Forelimb muscle (tissue), 1 donor: ENCODE measurements around the gene SYDE1. TPM values are rescaled to one million over a fixed set of nuclear protein-coding genes. Genes with fewer than 3 reads are reported as not detected.
A peak's percentile ranks its signal among the peaks of the same experiment; 100 is the strongest.

Experiments
- DNase-seq: peaks from one replicate; pipeline ENCODE4 v3.0.0-alpha.2; 2013; ENCODE audit warnings: low read depth
- polyA plus RNA-seq: library from polyadenylated mRNA; unstranded; fragments of 120-200 nt; gene quantifications from one replicate; pipeline ENCODE4 v1.2.1, GENCODE V29; 2013; ENCODE audit not compliant: insufficient read length

The SYDE1 gene
- polyA plus RNA-seq, 1 donor: 12.7 TPM

DNA sequence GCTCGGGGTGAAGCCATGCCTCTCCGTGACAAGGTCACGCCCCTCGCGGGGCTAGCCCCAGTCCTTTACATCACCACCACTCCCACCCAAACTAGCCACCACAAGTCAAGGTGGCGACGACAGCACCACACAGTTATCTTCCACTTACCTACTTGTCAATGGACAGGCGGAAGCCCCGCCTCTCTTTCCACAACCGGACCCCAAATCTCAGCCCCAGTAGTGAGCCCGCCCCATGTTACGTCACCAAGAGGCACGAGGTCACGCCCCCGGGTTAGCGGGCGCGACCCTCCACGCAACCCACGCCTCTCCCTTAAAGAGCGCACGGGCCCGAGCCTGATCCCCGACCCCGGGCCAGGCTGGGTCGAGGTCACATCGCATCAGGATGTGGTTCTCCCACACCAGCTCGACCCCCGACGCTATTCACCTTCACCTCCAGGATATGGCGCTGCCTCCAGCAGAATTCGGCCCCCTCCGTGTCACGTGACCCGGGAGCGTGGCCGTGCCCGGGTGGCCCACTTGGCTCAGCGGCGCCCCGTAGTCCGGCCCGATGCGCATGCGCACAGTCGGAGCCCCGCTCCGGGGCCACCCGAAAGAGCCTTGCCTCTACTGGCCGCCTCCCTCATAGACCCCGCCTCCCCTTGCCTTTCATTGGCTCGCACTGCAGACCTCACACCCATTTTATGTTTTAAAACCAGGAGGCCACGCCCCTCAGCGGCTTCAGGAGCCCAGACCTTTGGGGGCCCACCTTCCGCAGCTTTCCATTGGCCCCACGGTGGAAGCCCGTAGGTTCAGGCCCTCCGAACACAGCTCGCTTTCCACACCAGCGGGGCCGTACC, 18.2 kb downstream of the SYDE1 start:
- DNase-seq: peak; percentile 89

DNA sequence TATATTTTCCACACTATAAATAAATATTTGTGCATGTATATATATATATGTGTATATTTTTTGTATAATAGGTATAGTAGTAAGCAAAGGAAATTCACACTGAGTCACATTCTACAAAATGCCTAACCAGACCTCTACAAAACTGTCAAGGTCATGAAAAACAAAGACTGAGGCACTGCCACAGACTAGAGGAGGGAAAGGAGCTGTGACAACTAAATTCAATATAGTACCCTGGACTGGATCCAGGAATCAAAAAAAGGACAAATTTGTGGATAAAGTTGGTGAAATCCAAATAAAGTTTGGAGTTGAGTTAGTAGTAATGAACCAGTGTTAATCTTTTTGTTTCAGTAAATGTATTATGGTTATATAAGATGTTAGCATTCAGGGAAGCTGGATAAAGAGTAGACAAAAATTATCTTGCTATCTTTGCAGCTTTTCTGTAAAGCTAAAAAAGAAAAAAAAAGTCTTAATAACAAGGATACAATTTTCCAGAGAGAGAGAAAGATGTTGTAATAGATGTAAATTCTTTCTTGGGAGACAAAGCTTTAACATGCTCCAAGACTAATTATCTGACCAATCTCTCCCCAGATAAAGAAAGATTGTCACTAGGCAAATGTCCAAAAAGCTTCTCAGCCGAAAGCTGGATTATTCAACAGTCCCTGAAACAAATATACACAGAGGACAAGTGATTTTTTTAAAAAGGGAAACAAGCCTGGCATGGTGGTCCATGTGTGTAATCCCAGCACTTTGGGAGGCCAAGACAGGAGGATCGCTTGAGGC, 19.1 kb downstream of the SYDE1 start:
- no peak for DNase-seq

DNA sequence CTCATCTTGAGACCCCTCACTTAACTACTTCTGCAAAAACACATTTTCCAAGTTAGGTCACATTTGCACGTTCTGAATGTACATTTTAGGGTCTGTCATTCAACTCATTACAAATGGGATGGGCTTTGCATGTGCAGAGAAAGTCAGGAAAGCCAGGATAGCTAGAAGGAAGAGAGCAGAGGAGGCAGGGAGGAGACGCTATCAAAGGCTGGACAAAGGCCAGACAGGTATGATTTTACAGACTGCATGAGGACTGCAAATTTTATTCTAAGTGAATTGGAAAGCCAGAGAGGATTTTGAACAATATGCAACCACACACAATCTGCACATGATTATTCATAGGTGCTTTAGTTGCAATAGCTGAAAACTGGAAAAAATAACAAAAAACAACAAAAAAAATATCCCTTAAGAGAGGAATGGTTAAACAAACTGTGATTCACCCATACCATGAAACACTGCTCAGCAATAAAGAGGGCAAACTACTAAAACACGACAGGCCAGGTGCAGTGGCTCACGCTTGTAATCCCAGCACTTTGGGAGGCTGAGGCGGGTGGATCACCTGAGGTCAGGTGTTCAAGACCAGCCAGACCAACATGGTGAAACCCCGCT, 21.1 kb downstream of the SYDE1 start:
- DNase-seq: no peak

DNA sequence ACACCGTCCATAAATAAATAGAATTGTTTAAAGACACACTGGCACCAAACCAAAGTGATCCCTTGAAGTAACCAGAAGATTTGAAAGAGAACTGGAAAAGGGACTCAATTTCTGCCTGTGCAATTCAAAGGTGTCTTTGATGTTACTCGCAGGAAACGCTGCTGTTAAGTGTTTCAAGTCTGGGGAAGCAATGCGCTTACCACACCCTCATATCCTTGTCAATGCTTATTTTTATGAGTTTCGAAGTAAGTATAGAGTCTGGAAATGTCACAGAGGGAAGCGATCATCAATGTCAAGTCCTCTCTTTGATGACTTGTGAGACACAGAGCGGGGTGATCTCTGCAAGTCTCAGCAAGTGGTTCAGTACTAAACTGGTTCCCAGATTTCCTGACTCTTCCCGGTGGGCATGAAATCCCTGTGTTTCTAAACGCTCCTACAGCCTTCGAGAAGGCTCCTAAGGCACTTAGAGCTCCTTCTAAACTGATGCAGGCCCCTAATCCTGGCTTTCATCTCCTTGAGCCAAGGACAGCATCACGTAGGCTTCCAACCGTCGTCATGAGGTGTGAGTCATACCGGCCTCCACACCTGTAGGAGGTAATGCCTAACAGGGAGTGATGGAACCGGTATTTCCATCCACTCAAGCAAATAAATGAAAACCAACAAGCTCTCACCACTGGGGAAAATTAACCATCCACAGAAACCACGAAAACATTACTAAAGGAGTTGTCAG, 22.8 kb downstream of the SYDE1 start:
- no peak for DNase-seq

DNA sequence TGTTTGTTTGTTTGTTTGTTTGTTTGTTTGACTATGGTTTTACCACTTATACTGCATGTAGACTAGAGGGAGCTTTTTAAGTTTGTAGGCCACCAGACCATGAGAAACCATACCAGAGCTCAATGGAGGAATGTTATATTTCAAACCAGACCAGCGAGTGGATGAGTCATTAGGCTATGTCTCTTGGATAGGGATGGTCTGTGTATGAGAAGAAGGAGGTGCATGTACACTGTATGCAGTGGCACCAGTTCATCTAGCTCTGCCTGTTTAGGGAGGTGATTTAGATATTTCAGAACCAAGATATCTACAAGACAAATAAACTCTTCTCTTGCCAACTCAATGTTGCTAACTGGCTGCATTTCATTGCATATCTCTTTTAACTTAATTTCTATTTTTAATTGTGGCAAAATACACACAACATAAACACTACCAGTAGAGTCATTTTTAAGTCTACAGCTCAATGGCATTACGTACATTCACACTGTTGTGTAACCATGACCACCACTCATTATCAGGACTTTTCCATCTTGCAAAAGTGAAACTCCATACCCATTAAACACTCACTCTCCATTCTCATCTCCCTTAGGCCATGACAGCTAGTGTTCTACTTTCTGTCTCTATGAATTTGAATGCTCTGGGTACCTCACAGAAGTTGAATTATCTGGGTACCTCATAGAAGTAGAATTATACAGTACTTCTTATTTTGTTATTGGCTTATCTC, 29.2 kb downstream of the SYDE1 start:
- no peak for DNase-seq

DNA sequence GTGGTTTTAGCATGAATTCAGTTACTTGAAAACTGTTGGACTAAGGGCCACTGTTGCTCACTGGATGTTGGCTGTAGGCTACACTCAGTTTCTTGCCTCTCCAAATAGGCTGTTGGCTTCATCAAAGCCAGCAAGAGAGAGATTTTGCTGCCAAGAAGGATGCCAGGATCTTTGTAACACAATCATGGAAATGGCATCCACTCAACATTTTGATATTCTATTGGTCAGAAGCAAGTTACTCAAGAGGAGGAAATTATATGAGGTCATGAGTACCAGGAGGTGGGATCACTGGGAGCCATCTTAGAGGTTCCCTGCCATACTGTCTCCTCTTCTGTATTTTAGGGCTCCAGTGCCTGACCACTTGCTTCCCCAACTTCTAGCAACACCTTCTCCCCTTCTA, 30.6 kb downstream of the SYDE1 start:
- no peak for DNase-seq

DNA sequence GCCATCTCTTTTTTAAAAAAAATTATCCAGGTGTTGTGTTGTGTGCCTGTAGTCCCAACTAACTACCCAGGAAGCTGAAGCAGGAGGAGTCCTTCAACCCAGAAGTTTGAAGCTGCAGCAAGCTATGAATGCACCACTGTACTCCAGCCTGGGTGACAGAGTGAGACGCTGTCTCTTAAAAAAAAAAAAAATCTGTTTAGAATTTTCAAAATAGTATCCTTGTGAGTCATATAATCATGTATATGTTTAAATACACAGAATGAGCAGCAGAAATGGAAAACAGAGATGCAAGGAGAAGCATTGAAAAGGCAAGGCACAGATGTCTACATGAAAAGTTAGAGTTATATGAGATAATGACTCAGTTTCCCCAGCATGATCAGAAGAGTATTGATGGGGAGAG, 31.2 kb downstream of the SYDE1 start:
- DNase-seq: no peak

DNA sequence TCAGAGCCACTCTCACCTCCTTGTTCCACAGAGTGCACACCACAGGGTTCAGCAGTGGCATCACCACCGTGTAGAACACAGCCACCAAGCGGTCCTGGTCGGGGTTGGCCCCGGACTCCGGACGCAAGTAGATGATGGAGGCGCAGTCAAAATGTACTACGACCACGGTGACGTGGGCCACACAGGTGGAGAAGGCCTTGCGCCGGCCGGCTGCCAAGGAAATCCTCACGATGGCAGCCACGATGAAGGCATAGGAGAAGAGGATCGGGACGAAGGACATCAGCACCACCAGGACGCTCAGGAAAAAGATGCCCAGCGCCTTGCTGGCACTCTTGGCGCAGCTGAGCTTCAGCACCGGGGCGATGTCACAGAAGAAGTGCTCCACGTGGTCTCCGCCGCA, 33.9 kb downstream of the SYDE1 start:
- no peak for DNase-seq

DNA sequence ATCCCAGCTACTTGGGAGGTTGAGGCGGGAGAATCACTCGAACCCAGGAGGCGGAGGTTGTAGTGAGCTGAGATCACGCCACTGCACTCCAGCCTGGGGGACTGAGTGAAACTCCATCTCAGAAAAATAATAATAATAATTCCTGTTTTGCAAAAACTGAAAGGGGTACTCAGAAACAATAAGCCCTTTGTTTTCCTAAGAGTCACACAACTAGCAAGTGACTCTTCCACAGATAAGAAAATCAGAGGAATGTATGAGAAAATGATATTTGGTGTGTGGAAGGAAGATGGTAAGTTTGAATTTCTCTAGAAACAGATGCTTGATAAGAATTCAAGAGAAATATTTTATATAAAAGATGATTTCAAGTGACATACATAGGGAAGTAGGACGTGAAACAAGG, 35.1 kb downstream of the SYDE1 start:
- DNase-seq: no peak

DNA sequence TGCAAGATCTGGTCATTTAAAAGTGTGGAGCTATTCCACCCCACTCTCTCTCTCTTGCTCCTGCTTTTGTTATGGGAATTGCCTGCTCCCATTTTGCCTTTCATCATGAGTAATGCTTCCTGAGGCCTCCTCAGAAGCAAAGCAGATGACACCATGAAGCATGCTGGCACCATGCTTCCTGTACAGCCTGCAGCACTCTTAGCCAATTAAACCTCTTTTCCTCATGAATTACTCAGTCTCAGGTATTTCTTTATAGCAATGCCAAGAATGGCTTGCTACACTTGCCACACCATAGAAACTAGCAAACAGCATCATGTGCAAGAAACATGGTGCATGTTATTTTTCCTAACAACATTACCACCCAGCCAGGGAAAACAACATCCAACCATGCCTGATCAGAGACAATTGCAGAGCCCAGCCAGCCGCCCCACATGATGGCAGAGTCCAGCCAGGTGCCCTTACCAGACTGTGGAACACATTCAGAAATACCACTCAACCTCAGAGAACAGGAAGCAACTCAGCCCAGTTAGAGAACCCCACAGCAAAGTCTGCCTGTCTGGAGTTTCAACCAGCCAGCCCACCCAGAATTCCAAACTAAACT, 36.9 kb downstream of the SYDE1 start:
- DNase-seq: no peak

DNA sequence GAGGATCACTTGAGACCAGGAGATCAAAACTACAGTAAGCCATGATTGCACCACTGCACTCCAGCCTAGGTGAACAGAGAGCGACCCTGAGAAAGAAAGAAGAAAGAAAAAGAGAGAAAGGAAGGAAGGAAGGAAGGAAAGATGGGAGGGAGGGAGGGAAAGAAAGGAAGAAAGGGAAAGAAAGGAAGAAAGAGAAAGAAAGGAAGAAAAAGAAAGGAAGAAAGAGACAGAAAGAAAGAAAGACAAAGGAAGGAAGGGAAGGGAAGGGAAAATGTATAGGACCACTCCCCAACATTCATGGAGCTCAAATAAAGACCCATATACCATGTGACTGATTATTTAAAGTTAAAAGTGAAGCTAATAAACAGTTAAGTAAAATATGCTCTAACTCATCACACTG, 39.9 kb downstream of the SYDE1 start:
- no peak for DNase-seq

DNA sequence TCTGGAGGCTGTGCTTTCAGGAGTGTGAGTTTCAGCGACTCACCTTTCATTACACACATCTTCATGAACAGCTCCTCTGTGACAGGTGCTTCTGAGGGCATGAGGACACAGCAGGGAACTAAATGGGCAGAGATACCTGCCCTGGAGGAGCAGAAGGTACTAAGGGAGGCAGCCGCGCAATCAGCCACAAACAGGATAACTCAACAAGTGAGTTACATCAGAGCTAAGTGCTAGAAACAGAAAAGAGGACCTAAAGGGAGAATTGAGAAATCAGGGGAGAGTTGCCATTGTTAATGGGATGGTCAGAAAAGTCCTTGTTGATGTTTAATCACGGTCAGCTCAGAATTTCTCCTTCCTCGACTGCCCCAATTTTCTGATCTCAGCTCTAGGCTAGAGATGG, 42.5 kb downstream of the SYDE1 start:
- no peak for DNase-seq

DNA sequence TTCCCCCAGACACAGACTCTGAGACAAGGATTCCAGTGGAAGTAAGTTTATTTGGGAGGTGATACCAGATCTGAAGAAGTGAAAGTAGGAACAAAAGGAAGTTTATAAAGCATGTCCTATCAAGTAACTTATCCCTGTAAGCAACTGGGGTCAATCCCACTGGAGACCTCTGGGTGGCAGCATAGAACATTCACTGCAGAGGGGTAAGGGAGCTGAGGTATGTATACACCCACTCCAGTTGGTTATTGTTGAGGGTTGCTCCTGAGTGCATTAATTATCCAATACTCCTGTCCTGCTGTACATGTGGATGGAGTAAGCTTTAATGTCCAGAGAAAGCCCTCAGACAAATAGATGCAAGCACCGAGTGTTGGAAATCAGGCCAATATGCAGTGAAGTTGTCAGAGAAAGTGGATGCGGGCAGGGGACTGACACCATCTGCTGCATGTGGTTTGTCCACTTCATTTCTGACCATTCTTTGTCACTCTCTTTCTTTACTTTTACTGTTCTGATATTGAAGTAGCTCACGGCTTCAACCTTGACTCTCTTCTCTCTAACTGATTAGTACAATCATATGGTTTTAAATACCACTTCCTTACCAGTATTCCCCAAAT, 46.9 kb downstream of the SYDE1 start:
- DNase-seq: no peak

DNA sequence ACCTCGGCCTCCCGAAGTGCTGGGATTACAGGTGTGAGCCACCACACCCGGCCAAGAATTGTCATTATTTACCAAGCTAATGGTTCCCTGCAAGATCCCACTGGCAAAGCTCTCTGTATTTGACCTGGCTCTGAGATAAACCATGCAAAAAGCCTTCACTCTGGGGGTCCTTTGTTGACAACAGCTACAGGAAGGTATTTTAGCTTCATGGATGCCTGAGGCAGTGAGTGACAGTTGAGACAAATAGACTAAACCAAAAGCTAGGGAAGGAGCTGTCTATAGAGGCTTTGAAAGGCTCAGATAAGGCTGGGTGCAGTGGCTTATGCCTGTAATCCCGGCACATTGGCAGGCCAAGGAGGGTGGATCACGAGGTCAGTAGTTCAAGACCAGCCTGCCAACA, 48.1 kb downstream of the SYDE1 start:
- no peak for DNase-seq

DNA sequence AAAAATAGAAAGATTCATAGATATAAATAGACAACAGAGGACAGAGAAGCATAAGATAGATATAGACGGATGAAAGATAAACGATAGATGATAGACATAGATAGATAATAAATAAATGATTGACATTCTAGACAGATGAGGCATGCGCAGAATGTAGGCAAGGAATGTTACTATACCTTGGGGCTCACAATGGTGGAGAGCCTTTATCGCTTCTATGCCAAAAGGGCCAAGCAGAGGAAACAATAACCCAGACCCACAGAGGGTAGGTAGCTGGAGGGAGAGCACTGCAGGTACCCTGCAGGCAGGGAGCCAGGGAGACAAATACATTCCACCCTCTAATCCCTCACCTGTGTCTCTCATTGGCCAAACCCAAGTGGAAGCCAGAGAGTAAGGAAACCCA, 49.2 kb downstream of the SYDE1 start:
- no peak for DNase-seq

DNA sequence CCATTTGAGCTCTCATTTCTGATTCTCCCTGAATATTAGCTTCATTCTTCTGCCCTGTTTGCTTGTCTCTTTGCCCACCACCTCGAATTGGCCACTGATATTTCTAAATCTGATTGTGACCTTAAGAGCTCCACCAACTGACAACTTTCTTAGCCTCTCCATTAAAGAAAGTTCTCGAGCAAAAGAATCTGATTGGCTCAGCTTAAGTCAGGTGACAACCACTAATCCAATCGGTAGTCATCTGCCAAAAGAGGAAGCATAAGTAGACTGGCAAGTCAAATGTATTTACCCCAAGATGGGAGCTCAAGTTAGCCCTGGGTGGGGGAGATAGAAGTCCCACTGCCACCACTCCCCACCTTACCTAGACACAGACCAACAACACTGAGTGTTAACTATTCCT, 52.0 kb downstream of the SYDE1 start:
- no peak for DNase-seq

DNA sequence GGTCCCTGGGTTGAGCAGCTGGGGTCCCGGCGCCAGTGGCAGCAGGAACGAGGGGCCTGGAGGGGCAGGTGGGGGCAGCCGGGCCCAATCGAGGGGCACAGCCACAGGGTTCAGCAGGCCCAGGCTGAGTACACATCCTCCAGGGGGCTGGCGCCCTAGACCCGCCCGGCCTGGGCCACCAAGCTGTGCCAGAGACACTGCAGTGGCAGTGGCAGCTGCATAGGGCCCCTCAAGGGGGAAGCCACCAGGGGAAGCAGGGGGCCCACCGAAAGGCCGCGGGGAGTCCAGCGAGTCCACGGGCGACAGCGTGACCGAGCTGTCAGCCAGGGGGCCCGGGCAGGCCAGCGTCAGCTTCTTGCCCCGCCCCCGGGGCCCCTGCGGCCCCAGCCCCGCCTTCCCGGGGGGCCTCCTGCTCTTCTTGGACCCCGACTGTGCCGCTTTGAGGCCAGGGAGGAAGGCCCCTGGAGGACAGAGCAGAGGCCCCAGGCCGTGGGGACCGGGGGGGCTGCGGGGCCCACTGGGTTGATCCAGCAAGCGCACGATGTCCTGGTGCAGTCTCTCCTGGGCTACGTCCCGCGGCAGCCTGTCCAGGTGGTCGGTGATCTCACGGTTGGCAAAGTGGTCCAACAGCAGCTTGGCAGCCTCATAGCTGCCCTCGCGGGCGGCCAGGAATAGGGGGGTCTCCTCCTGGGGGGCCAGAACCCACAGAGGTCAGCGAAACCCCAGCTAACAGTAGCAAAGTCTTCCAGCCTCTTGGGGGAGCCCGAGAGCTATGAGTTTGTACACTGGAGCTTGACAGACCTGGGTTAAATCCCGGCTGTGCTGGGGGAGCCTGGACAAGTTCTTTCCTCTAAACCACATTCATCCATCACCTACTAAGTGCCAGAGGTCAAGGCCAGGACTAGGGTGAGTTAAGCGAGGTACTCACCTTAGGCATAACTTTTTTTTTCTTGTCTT, 54.1 kb downstream of the SYDE1 start:
- DNase-seq: no peak
